HG03565 (cell line): ENCODE measurements around the gene CACNG1.

ENCODE experiments used
- ATAC-seq: cut with Tn5 transposase; IDR thresholded peaks from one replicate; pipeline ENCODE4 v1.9.1; 2021; ENCODE audit warnings: mild to moderate bottlenecking, moderate library complexity; ENCODE audit not compliant: unreplicated experiment

Gene CACNG1

DNA sequence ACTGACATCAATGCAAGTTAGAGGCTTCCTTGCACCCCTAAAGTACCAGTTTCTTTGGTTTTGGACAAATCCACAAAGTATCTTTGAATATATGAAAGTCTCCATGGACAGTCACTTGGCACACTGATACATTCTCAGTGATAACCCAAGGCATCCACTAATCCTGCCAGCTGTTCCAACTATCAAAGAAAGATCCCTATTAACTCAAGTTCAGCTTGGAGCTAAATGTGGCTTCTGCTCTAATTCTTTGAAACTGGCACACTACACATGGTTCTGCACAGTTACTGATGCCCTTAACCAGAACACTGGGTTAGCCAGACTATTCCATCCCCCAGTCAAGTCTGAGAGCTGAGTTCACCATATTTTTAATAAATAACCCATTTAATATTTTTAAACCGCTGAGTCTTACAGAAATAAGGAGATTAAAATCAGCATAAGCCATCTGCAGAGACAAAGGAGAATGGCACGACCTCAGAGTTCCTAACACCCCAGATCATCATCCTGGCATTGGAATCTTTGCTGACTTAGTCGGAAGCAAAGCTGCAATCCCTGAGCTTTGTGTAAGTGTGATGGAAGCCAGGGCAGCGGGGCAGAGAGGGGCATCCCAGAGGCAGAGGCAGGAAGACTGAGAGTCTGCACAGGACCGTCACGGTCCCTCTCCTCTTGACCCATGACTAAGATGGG is 6.3 kb downstream of the CACNG1 start:
- no peak for ATAC-seq

DNA sequence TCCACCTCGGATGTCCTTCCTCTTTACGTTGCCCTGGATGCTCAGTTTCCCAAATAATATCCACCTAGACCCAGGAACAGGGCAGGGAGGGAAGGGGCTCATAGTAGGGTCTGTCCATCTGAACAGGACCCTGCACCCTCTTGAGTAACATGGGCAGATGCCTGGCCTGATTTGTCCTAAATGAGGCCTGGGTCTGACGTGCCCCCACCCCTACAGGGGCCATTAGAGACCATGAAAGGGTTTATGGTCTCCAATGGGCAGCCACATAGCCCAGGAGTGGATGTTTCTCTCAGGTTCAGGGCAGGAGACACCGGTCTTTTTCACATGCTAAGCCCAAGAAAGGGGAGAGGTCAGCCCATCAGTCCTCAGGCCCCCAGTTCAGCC is 6.8 kb downstream of the CACNG1 start:
- no peak for ATAC-seq

DNA sequence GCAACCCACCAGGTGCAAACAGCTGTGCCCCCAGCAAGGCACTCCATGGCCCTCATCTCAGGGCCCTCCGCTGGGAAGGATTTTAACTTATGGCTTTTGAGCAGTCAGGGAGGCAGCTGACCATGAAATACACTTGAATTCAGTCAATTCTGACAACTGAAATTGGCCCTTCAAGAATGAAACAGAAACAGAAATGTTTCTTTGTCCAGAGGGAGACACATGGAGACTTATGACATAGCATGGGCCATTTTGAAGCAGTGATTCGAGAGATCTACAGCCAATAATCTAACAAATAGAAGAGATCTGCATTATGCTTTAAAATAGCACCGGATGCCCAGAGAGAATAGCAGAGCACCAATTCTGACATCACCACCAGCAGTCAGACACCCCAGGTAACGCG is 7.5 kb downstream of the CACNG1 start:
- no peak for ATAC-seq

DNA sequence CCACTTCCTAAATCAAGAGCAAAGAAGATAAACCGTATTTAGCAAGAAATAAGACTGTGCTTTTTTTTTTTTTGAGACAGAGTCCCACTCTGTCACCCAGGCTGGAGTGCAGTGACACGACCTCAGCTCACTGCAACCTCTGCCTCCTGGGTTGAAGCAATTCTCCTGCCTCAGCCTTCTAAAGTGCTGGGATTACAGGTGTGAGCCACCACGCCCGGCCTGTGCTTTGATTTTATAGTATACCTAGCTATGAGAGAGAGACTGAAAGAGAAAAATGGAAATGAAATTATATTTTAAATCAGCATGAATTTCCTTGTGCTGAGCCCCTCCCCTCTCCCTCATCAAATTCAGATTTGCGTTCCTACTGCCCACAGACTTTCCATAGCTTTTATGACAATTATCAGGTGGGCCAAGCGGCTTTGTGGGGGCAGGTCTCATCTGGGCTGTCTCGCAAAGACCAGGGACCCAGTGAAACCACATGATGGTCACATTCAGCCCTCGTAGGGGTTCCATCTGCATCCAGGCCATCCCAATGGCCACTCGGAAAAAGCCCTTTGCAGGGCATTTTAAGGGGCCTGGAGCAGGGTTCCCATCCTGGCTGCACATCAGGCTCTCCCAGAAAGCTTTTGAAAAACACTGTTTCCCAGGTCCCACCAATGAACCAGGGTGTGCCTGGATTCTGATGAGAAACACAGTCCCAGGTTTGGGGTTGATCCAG is 8.5 kb downstream of the CACNG1 start:
- no peak for ATAC-seq

DNA sequence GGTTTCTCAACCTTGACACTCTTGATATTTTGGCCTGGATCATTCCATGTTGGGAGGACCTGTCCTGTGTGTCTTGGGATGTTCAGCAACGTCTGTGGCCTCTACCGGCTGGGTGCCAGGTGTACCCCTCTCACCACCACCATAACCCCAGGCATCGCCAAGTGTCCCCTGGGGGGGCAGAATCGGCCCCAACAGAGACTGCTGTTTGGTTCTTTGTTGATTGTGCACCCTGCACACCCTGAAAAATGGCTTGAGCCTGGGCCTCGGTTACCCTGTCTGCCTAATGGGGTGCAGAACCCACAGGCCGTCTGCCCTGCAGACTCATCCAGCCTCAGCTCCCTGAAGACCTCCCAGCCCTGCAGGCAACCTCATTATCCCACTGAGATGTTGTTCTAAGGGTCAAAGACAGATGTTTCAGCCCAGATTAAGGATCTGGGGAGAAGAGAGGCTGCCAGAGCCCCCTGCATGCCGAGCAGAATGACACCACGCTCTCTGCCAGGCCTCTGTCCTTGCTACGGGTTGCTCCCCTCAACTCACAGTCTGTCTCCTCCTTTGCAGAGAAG is 9.2 kb downstream of the CACNG1 start:
- ATAC-seq: no peak

DNA sequence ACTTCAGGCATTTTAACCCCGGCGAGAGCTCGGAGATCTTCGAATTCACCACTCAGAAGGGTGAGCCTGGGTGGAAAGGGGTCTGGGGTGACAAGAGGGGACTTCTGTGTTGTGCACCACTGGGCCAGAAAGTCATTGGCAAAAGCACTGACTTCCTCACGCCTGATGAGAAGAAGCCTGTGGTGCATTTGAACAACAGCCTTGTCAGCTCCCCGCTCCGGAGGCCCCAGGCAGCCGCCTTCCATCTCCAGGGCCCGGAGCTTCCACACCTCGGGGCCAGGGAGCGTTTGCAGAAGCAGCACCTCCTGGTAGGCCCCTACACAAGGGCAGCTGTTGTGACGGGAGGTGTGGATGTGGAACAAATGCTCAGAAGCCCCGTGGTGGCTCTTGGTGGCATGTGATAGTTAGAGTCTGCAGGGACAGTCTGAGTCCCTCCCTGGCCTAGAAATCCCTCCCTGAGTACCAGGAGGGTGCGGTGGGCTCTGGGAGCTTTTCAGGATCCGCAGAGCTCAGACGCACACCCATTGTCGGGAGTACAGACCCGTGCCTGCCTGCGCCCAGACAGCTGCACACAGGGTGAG is 9.7 kb downstream of the CACNG1 start:
- ATAC-seq: no peak

DNA sequence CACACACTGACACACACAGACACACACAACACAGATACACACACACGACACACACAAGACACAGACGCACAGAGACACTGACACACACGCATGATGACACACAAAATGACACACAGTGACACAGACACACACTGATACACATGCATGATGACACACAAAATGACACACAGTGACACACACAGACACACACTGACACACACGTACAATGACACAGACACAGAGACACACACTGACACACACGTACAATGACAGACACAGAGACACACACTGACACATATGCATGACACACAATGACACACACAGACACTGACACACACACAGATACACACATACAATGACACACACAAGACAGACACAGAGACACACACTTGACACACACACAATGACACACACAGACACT is 10.3 kb downstream of the CACNG1 start:
- ATAC-seq: no peak

DNA sequence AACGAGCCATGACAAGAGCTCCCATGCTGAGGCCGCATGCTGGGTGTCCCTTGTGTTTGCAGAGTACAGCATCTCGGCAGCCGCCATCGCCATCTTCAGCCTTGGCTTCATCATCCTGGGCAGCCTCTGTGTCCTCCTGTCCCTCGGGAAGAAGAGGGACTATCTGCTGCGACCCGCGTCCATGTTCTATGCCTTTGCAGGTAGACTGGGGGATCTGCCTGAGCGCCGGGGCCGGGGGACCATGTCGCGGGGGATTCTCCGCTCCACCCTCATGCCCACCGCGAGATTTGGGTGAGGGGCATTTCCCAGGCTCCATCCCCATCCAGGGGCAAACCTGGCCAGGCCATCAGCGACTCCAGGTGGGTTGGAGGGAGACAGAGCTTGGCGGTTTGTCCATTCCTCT is 10.7 kb downstream of the CACNG1 start:
- ATAC-seq: no peak

DNA sequence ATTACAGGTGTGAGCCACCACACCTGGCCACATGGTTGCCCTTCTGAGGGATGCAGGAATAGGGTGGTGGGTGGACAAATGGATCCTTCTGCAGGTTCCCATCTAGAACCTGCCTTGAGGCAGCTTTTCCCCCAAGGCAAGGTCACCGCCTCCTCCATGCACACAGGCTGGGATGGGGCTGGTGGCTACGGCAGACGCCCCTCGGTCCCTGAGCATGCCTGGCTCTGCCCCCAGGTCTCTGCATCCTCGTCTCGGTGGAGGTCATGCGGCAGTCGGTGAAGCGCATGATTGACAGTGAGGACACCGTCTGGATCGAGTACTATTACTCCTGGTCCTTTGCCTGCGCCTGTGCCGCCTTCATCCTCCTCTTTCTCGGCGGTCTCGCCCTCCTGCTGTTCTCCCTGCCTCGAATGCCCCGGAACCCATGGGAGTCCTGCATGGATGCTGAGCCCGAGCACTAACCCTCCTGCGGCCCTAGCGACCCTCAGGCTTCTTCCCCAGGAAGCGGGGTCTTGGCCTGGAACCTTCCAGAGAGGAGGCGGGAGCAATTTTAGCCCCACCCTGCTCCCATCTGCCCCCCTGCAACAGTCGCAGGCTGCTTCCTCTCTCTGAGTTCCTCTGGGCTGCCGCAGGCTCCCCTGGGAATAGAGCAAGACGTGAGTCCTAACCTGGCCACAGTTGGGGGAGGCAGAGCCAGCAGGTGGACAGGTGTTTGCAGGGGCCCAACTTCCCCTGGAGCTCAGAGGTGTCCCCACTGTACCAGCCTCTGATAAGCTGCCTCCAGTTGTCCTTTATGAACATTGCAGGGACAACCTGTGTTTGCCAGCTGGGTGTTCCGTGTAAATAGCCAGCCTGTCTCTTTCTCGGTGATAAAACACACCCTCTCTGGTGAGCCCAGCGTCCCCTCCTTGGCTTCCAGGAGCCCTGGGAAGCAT is 11.7 kb downstream of the CACNG1 start:
- ATAC-seq: no peak

DNA sequence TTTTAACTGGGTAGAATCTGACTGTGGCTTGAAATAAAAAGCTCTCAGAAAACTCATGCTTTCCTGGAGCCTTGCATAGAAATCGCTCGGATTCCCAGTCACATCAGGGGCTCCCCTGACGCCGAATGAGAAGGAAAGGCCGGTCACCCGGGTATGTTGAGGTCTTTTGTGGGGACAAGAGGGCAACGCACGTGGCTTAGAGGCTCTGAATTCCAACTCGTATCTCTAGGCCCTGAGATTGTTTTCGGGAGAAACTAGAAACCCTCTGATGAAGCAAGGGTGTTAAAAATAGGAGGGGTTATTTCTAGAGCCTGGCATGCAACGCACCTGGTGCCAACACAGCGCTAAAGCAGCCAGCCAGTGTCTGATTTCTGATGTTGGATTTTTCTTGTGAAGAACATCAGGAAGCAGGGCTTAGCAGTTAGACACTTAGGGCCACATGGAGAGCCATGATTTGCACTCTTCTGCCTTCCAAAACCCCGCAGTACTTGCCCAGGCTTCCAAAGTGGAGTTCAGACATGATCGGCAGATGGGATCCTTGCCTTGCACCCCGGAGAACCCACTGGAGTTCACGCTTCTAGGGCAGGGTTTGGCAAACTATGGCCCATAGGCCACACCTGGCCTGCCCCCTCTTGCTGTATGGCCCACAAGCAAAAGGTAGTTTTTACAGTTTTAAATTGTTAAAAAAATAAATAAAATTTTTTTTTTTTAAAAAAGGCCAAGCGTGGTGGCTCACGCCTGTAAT is 12.6 kb downstream of the CACNG1 start:
- no peak for ATAC-seq

DNA sequence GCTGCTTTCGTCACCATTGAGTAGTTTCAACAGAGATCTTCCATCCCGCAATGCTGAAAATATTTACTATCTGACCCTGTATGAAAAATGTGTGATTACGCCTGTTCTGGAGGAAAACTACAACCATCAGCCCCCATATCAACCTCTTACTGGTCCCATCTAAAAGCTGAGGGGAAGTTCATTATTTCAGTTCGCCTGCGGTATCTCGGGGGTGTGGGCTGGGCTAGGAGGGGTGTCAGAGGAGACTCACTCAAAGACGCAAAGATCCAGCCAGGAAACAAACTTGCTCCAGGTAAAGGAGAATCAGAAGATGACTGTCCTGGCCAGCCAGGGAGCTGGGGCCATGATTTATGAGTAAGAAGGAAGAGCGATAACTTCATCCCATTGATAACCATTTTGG is 13.7 kb downstream of the CACNG1 start:
- ATAC-seq: no peak

DNA sequence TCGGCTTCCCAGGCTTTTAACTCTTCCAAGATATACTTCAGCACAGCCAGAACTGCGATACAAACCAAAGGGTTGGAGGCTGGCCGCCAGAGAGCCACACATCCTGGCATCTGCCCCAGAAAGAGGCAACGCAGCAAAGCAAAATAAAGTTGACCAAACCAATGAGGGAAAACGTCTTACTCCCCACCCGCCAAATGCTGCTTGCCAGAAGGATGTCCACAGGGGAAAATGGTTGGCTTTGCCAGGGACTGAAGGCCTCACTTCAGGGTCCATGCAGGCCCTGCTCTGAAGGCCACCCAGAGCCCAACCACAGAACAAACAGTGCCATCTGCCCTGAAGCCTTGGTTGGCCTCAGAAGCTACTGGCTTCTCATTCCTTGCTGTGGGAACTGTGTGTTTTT is 15.0 kb downstream of the CACNG1 start:
- no peak for ATAC-seq

DNA sequence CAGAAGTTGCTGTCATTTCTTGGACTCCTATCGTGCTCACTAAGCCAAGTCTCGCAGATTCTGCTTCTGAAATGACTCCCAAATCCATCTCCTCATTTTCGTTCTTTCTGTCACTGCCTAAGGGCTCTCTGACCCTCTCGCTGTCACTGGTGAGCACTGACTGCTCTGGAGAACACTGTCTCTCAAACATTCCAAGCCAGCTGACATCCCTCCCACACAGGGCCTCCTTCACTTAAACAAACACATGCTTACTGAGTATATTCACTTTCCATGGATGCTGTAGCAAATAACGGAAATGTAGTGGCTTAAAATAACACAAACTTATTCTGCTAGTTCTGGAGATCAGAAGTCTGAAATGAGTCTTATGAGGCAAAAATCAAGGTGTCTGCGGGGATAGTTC is 18.8 kb downstream of the CACNG1 start:
- no peak for ATAC-seq

DNA sequence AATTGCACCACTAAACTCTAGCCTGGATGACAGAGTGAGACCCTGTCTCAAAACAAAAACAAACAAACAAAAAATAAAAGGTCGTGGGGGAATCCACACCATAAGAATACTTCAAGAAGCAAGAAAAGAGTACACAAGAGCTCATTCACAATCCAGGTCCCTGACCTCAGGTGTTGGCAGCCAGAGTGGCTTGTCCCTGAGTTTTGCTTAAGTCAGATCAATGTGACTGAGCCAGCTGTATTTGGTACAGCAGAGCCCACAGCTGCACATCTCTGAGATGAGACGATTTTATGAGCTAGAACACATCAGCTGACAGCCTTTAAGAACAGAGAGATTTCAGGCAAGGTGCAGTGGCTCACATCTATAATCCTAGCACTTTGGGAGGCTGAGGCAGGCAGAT is 22.4 kb downstream of the CACNG1 start:
- no peak for ATAC-seq

DNA sequence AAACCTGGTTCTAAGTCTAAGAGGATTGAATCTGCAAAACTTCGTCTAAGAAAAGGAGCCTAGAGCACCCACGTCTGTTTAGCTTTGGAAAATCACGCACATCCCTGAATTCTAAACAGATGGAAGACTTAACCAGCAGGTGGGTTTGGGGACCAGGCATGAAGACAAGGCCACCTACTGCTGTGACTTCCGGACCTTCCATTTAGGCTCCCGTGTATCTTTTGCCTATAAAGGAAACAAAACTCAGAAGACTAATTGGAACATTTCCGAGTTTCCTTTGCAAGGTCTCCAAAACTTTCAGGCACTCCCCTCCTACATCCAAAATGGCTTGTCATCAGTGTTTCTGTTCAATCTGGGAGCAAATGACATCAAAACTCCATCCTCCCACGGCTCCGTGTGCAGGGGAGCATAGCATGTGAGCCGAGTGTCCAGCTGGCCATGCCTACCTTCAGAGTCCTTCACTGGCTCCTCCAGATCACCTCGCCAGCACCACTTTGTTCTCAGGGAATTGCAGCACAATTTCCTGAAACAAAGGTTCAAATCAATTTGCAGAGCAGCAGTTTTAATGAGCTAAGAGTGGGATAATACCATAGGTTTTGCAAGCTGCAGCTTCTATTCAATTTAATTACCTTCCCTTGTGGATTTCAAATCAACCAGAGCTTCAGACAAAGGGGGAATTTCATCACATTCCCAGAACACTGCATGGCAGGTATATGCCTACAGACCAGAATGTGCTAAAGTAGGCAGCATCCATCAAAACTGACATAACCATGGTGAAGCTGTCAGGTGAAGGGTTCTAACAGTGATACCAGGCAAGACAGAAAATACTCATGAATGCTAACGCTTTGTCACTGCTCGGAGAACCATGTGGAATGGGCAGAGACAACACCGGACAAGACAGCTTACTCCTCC is 23.5 kb downstream of the CACNG1 start:
- ATAC-seq: no peak

DNA sequence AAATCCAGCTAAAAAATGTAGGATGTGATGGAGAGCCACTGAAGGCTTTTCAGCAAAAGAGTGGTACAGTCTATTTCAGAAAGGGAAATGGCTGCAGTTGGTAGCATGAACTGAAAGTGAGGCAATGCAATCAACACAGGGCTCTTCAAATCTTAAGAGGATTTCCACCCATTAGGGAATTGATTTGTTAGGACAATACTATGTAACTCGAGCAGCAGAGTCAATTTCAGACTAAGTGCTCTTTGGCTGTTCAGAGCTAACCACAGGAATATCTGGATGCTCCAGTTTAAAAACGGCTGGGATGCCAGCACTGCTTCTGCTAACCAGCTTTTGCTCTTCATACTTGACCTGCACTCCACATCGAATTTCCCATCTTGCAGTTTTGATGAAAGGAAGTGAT is 24.6 kb downstream of the CACNG1 start:
- ATAC-seq: no peak

DNA sequence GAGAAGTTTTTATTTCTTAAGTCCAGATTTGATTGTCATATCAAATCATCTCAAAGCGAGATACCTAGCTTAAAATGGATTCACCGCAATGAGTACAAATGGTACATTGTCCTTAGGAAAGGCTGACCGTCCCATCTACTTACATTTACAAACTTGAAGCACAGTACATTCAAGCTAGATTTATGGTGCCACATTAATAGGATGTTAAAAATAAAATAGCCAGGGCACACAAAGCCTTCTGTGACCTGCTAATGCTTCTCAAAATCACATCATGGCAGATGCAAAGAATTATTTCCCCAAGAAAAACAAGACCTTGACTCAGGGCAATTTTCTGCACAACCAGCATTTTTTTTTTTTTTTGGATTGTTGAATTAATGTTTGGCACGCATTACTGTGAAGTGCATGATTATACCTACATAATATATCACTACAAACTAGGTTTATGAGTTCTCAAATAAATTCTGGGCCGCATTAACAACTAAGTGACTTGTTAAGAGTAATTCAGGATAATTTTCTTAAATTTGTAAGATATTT is 25.3 kb downstream of the CACNG1 start:
- ATAC-seq: no peak

DNA sequence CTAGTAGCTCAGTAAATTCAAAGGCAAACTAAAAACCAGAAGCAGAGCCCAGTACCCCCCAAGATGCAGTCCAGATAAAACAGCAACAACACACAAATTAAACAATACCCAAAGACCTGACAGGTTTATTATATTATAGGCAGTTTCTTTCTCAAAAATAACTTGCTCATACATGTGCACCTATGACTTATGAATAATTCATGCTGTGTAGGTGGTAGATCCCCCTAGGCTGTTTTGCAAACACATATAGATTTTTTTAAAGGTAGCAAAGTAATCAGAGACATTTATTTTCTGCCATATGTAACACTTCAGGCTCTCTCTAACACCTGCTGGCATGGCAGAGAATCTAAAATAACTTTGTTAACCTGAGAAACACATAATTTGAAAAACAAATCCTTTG is 27.2 kb downstream of the CACNG1 start:
- ATAC-seq: no peak

DNA sequence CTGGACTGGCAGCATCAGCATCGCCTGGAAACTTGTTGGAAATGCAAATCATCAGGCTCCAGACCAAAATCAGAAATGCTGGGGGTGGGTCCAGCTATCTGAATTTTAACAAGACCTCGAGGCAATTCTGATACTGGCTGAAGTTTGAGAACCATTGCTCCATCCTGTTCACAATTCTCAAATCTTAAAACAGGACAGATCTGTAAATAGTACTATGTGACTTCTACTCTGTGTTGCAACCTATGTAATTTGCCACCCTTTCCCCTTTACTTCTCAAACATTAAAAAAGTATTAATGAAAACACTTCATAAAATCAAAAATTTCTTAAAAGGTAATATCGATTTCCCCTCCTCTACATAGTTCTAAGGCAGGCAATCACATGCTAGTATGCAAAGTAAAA is 28.5 kb downstream of the CACNG1 start:
- no peak for ATAC-seq
